Measurements from ENCODE around the gene OR51I2.

Gene OR51I2

DNA sequence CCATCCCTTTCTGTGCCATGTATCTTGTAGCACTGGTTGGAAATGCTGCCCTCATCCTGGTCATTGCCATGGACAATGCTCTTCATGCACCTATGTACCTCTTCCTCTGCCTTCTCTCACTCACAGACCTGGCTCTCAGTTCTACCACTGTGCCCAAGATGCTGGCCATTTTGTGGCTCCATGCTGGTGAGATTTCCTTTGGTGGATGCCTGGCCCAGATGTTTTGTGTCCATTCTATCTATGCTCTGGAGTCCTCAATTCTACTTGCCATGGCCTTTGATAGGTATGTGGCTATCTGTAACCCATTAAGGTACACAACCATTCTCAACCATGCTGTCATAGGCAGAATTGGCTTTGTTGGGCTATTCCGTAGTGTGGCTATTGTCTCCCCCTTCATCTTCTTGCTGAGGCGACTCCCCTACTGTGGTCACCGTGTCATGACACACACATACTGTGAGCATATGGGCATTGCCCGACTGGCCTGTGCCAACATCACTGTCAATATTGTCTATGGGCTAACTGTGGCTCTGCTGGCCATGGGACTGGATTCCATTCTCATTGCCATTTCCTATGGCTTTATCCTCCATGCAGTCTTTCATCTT, 39.8 kb downstream of the OR51I2 start (continued):
- no peak for TF ChIP-seq ZSCAN18 (tag by site-specific recombination; IDR thresholded peaks at IDR 0.05)
- no peak for TF ChIP-seq YY2 (tag by site-specific recombination; IDR thresholded peaks at IDR 0.05)
- TF ChIP-seq ZNF777 (tag by site-specific recombination; IDR thresholded peaks at IDR 0.05; ENCODE audit: borderline replicate concordance), result no peak
- TF ChIP-seq ZNF394 (tag by site-specific recombination; IDR thresholded peaks at IDR 0.05; ENCODE audit: borderline replicate concordance), result no peak
- TF ChIP-seq PRDM10 (tag by site-specific recombination; IDR thresholded peaks at IDR 0.05), result no peak
- TF ChIP-seq SCRT2 (tag by site-specific recombination; IDR thresholded peaks at IDR 0.05), result no peak

- H3K4me1 ChIP-seq (ENCODE audit: control insufficient read depth, insufficient read depth, low read length), result no peaks in the 10 kb centered on the region
- ChIA-PET POLR2A (no interaction called here), CTCF (no interaction called here)
- H3K36me3 ChIP-seq (ENCODE audit: control insufficient read depth in 2 of 2, insufficient read depth in 1 of 2, low read length in 2 of 2), result no peaks in the 10 kb centered on the region
- H3K9me3 ChIP-seq (ENCODE audit: control insufficient read depth, insufficient read depth, low read depth, low read length), result no peaks in the 10 kb centered on the region
- H3K27ac ChIP-seq (ENCODE audit: extremely low read depth, low read depth, low read length), result no peak overlapping the region
- H3K4me3 ChIP-seq (ENCODE audit: low read depth, low read length), result no peak overlapping the region
- no peak for TF ChIP-seq MZF1 (tag by site-specific recombination; IDR thresholded peaks at IDR 0.05; ENCODE audit: borderline replicate concordance)
- no peak for TF ChIP-seq RBAK (tag by site-specific recombination; IDR thresholded peaks at IDR 0.05)
- TF ChIP-seq ZNF513 (tag by site-specific recombination; IDR thresholded peaks at IDR 0.05), result no peak
- TF ChIP-seq ZNF366 (tag by site-specific recombination; conservative IDR thresholded peaks at IDR 0.05), result no peak
- TF ChIP-seq, protein P1, sequence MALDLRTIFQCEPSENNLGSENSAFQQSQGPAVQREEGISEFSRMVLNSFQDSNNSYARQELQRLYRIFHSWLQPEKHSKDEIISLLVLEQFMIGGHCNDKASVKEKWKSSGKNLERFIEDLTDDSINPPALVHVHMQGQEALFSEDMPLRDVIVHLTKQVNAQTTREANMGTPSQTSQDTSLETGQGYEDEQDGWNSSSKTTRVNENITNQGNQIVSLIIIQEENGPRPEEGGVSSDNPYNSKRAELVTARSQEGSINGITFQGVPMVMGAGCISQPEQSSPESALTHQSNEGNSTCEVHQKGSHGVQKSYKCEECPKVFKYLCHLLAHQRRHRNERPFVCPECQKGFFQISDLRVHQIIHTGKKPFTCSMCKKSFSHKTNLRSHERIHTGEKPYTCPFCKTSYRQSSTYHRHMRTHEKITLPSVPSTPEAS (tag by site-specific recombination; IDR thresholded peaks at IDR 0.05), result no peak
- TF ChIP-seq ZNF157 (tag by site-specific recombination; IDR thresholded peaks at IDR 0.05), result no peak
- no peak for TF ChIP-seq ZNF623 (tag by site-specific recombination; IDR thresholded peaks at IDR 0.05)
- no peak for TF ChIP-seq SCRT2 (tag by site-specific recombination; IDR thresholded peaks at IDR 0.05)
- TF ChIP-seq OSR2 (tag by site-specific recombination; IDR thresholded peaks at IDR 0.05), result no peak
- no peak for TF ChIP-seq GLIS2 (tag by site-specific recombination; IDR thresholded peaks at IDR 0.05)
- no peak for TF ChIP-seq ZNF114 (tag by site-specific recombination; IDR thresholded peaks at IDR 0.05)
- TF ChIP-seq, protein P2, sequence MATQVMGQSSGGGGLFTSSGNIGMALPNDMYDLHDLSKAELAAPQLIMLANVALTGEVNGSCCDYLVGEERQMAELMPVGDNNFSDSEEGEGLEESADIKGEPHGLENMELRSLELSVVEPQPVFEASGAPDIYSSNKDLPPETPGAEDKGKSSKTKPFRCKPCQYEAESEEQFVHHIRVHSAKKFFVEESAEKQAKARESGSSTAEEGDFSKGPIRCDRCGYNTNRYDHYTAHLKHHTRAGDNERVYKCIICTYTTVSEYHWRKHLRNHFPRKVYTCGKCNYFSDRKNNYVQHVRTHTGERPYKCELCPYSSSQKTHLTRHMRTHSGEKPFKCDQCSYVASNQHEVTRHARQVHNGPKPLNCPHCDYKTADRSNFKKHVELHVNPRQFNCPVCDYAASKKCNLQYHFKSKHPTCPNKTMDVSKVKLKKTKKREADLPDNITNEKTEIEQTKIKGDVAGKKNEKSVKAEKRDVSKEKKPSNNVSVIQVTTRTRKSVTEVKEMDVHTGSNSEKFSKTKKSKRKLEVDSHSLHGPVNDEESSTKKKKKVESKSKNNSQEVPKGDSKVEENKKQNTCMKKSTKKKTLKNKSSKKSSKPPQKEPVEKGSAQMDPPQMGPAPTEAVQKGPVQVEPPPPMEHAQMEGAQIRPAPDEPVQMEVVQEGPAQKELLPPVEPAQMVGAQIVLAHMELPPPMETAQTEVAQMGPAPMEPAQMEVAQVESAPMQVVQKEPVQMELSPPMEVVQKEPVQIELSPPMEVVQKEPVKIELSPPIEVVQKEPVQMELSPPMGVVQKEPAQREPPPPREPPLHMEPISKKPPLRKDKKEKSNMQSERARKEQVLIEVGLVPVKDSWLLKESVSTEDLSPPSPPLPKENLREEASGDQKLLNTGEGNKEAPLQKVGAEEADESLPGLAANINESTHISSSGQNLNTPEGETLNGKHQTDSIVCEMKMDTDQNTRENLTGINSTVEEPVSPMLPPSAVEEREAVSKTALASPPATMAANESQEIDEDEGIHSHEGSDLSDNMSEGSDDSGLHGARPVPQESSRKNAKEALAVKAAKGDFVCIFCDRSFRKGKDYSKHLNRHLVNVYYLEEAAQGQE (tag by site-specific recombination; IDR thresholded peaks at IDR 0.05), result no peak
- no peak for TF ChIP-seq SETDB1 (IDR thresholded peaks at IDR 0.05; ENCODE audit: insufficient read length, low read length)
- TF ChIP-seq ZBTB26 (tag by site-specific recombination; optimal IDR thresholded peaks at IDR 0.05), result no peak
- TF ChIP-seq REPIN1 (tag by site-specific recombination; IDR thresholded peaks at IDR 0.05; ENCODE audit: low read depth), result no peak
- TF ChIP-seq ZNF621 (tag by site-specific recombination; IDR thresholded peaks at IDR 0.05), result no peak
- TF ChIP-seq ZNF596 (tag by site-specific recombination; IDR thresholded peaks at IDR 0.05), result no peak
- TF ChIP-seq ZNF654 (tag by site-specific recombination; IDR thresholded peaks at IDR 0.05; ENCODE audit: low read depth), result no peak
These were observed 40.6 kb downstream of the OR51I2 start for GRCh38 chr11:5489576-5490357.

All from HEK293 (cell line).